ENCODE results near the gene LEF1.

GRCh38 chr4:108003982-108004515, 164.7 kb downstream of the LEF1 start:
- no peak for TF ChIP-seq CTCF (IDR thresholded peaks at IDR 0.05 in 2 of 3, conservative IDR thresholded peaks at IDR 0.05 in 1 of 3; ENCODE audit: borderline replicate concordance in 1 of 3, insufficient read depth in 1 of 3, low read depth in 2 of 3, low read length in 2 of 3)
- TF ChIP-seq POLR2A (IDR thresholded peaks at IDR 0.05; ENCODE audit: borderline replicate concordance, extremely low read depth, insufficient read depth, insufficient read length) = no peak
- TF ChIP-seq JUND (IDR thresholded peaks at IDR 0.05) = no peak
- TF ChIP-seq SP1 (IDR thresholded peaks at IDR 0.05; ENCODE audit: low read depth) = no peak
- no peak for TF ChIP-seq ZFX (IDR thresholded peaks at IDR 0.05)
- no peak for TF ChIP-seq POLR2AphosphoS5 (IDR thresholded peaks at IDR 0.05; ENCODE audit: low read depth, low read length)
- TF ChIP-seq EZH2phosphoT487 (IDR thresholded peaks at IDR 0.05; ENCODE audit: borderline replicate concordance) = no peak
- TF ChIP-seq RAD21 (IDR thresholded peaks at IDR 0.05; ENCODE audit: low read depth) = no peak
- TF ChIP-seq SIN3A (IDR thresholded peaks at IDR 0.05; ENCODE audit: low read depth) = no peak
- TF ChIP-seq EZH2 (IDR thresholded peaks at IDR 0.05) = no peak
- TF ChIP-seq MAX (IDR thresholded peaks at IDR 0.05) = no peak
